Hepatocyte (in vitro differentiated cells): ENCODE measurements around the gene TEAD3. TPM values are rescaled to one million over a fixed set of nuclear protein-coding genes. Genes with fewer than 3 reads are reported as not detected.

Source experiments
- DNase-seq: peaks from one replicate; pipeline ENCODE4 v3.0.0-alpha.2; 2016; ENCODE audit warnings: low spot score
- H2AFZ ChIP-seq: fragments of 200-600 bp; sonication (generic); 2 replicates; pipeline ENCODE4 v1.6.0; 2016; ENCODE audit warnings: antibody characterized with exemption, mild to moderate bottlenecking
- H3K27ac ChIP-seq: fragments of 200-600 bp; sonication (generic); 2 replicates; pipeline ENCODE4 v1.5.1; 2016; ENCODE audit warnings: mild to moderate bottlenecking
- H3K27me3 ChIP-seq: fragments of 200-600 bp; sonication (generic); 2 replicates; pipeline ENCODE4 v1.6.1; 2016
- H3K36me3 ChIP-seq: fragments of 200-600 bp; sonication (generic); replicated peaks from 2 replicates; pipeline ENCODE4 v1.5.1; 2016; ENCODE audit warnings: low read depth; ENCODE audit not compliant: insufficient read depth
- H3K4me1 ChIP-seq: fragments of 200-600 bp; sonication (generic); 2 replicates; pipeline ENCODE4 v1.5.1; 2016; ENCODE audit warnings: mild to moderate bottlenecking, moderate library complexity; ENCODE audit not compliant: insufficient read depth
- H3K4me2 ChIP-seq: fragments of 200-600 bp; sonication (generic); 2 replicates; pipeline ENCODE4 v1.6.0; 2016
- H3K4me3 ChIP-seq: fragments of 200-600 bp; sonication (generic); 2 replicates; pipeline ENCODE4 v1.5.1; 2016; ENCODE audit warnings: mild to moderate bottlenecking
- H3K79me2 ChIP-seq: fragments of 200-600 bp; sonication (generic); 2 replicates; pipeline ENCODE4 v1.6.0; 2017; ENCODE audit warnings: mild to moderate bottlenecking
- H3K9me2 ChIP-seq: fragments of 200-600 bp; sonication (generic); replicated peaks from 2 replicates; pipeline ENCODE4 v1.6.0; 2017; ENCODE audit warnings: mild to moderate bottlenecking; ENCODE audit not compliant: insufficient read depth
- H3K9me3 ChIP-seq: fragments of 200-600 bp; sonication (generic); 2 replicates; pipeline ENCODE4 v1.5.1; 2016; ENCODE audit warnings: low read depth, mild to moderate bottlenecking
- H4K20me1 ChIP-seq: fragments of 200-600 bp; sonication (generic); 2 replicates; pipeline ENCODE4 v1.6.0; 2016; ENCODE audit warnings: mild to moderate bottlenecking; ENCODE audit not compliant: insufficient read depth, poor library complexity, severe bottlenecking
- EZH2 ChIP-seq: fragments of 200-600 bp; sonication (generic); IDR thresholded peaks from 2 replicates; pipeline ENCODE4 v1.6.1; 2016; ENCODE audit warnings: antibody characterized with exemption, mild to moderate bottlenecking, borderline replicate concordance
- EZH2phosphoT487 ChIP-seq: fragments of 200-600 bp; sonication (generic); IDR thresholded peaks from one replicate; pipeline ENCODE4 v1.6.1; 2018; ENCODE audit warnings: antibody characterized with exemption, mild to moderate bottlenecking, low read depth, moderate library complexity; ENCODE audit not compliant: unreplicated experiment, severe bottlenecking
- WGBS: methylation state at CpG from one replicate; pipeline ENCODE4 v1.1.6; 2016; ENCODE audit warnings: low lambda C conversion rate; ENCODE audit errors: missing lambda C conversion rate; 5-methylcytosine and 5-hydroxymethylcytosine counted together
- polyA plus RNA-seq: library from polyadenylated mRNA; unstranded; fragments of >200 nt; fragmentation: Nextera tagmentation; extraction: Ambion mirVana; gene quantifications from 2 replicates; pipeline ENCODE4 v1.2.1, GENCODE V29; 2016
- total RNA-seq: library from RNA; depleted of rRNA; stranded (reverse); fragments of >200 nt; gene quantifications from 2 replicates; pipeline ENCODE4 v1.2.3, GENCODE V29; 2014
- TF ChIP-seq, protein P1 (sequence below): fragments of 200-600 bp; sonication (generic); IDR thresholded peaks from 2 replicates; pipeline ENCODE4 v1.5.1; 2016; ENCODE audit warnings: antibody characterized with exemption, mild to moderate bottlenecking; ENCODE audit not compliant: poor library complexity

Gene TEAD3
- total and polyA plus RNA-seq, 2 experiments from 2014 or later: 26.3 to 33.0 TPM

DNA sequence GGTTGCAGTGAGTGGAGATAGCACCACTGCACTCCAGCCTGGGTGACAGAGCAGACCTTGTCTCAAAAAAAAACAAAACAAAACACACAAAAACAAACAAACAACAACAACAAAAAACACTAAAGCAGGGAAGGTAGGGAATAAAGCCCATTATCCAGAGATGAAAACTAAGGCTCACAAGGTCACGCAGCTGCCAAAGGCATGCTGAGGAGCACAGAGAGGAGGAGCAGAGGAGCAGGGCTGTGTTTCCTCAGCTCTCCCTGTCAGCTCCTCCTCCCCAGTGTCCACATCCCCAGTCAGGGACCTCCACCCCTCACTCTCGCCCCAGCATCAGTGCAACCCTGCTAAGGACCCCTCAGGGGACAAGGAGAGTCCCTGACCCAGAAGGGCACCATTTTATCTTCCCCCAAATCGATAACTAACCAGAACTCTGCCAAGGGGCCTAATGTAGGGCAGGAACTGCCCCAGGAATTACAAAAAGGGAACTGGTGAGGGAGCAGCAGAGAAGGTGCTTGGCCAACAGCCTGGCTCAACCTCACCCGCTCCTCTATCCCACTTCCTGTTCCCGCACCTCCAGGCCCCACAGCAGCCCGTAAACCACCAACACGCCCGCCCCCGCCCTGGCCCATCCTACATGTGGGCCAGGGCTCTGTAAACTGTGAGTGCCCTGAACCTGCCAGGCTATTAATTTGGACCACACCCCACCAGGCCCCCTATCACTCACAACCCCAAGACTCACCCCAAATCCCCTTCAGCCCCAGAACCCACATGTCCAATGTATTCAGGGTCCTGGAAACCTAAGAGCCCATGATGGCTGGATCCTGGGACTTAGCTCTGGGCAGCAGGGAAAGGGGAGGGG lies 9.0 kb downstream of the TEAD3 start:
- no peak overlapping the region for H3K4me3 ChIP-seq
- H3K4me2 ChIP-seq: peak overlapping the region; percentile 57
- peak; percentile 60 for DNase-seq
- peaks cover 95% of the 10 kb centered on the region for H3K79me2 ChIP-seq
- H3K27ac ChIP-seq: peak overlapping the region; percentile 97
- no peak overlapping the region for H2AFZ ChIP-seq
- peaks cover 80% of the 10 kb centered on the region for H3K4me1 ChIP-seq
- no peaks in the 10 kb centered on the region for H3K9me2 ChIP-seq
- H4K20me1 ChIP-seq: peaks cover 63% of the 10 kb centered on the region
- H3K36me3 ChIP-seq: no peaks in the 10 kb centered on the region
- no peaks in the 10 kb centered on the region for H3K9me3 ChIP-seq
- WGBS: 48% methylated on average over 9 of the region's 9 CpGs
- H3K27me3 ChIP-seq: no peaks in the 10 kb centered on the region
- TF ChIP-seq, protein P1, sequence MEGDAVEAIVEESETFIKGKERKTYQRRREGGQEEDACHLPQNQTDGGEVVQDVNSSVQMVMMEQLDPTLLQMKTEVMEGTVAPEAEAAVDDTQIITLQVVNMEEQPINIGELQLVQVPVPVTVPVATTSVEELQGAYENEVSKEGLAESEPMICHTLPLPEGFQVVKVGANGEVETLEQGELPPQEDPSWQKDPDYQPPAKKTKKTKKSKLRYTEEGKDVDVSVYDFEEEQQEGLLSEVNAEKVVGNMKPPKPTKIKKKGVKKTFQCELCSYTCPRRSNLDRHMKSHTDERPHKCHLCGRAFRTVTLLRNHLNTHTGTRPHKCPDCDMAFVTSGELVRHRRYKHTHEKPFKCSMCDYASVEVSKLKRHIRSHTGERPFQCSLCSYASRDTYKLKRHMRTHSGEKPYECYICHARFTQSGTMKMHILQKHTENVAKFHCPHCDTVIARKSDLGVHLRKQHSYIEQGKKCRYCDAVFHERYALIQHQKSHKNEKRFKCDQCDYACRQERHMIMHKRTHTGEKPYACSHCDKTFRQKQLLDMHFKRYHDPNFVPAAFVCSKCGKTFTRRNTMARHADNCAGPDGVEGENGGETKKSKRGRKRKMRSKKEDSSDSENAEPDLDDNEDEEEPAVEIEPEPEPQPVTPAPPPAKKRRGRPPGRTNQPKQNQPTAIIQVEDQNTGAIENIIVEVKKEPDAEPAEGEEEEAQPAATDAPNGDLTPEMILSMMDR: no peak
- no peak for TF ChIP-seq EZH2phosphoT487
- no peak for TF ChIP-seq EZH2

GRCh38 chr6:35486005-35486925 lies 10.6 kb downstream of the TEAD3 start:
- peak overlapping the region; percentile 97 for H3K27ac ChIP-seq
- peak overlapping the region; percentile 71 for H3K4me2 ChIP-seq
- no peaks in the 10 kb centered on the region for H3K27me3 ChIP-seq
- DNase-seq: peak; percentile 83
- no peaks in the 10 kb centered on the region for H3K9me2 ChIP-seq
- peaks cover 87% of the 10 kb centered on the region for H3K79me2 ChIP-seq
- no peak overlapping the region for H2AFZ ChIP-seq
- H3K4me3 ChIP-seq: no peak overlapping the region
- H3K36me3 ChIP-seq: no peaks in the 10 kb centered on the region
- 57% methylated on average over 40 of the region's 61 CpGs for WGBS
- peaks cover 50% of the 10 kb centered on the region for H4K20me1 ChIP-seq
- no peaks in the 10 kb centered on the region for H3K9me3 ChIP-seq
- peaks cover 64% of the 10 kb centered on the region for H3K4me1 ChIP-seq
- TF ChIP-seq EZH2: no peak
- no peak for TF ChIP-seq EZH2phosphoT487
- TF ChIP-seq, protein P1: no peak

DNA sequence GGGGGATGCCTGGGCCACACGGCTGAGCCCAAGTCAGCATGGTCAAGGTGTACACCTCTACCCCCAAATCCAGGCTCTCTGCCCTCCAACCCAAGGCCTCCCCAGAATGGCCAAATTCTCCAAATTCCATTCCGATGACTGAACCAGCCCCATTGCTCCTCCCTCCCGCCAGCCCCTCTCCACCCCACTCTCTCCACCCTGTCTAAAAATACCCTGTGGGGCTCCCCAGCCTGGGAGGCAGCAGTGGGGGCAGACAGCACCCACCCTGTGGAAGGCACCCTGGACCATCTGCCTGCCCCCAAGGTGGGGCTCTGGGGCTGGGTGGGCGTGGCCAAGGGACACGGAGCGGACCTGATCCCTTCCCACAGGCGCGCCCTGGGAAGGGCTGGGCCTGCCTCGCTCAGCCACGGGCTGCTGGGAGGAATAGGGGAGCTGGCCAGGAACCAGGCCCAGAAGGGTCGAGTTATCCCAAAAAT lies 11.4 kb downstream of the TEAD3 start:
- peak; percentile 60 for DNase-seq
- Histone ChIP-seq H3K27me3 (no peaks in the 10 kb centered on the region), H3K4me1 (peaks cover 55% of the 10 kb centered on the region), H2AFZ (no peak overlapping the region), H3K4me3 (no peak overlapping the region), H3K9me2 (no peaks in the 10 kb centered on the region), H3K4me2 (peak overlapping the region; percentile 71), H3K79me2 (peaks cover 79% of the 10 kb centered on the region), H3K9me3 (no peaks in the 10 kb centered on the region), H3K27ac (peak overlapping the region; percentile 97), H3K36me3 (no peaks in the 10 kb centered on the region), H4K20me1 (peaks cover 43% of the 10 kb centered on the region)
- 60% methylated on average over 11 of the region's 11 CpGs for WGBS
- TF ChIP-seq EZH2 (no peak), EZH2phosphoT487 (no peak)
- TF ChIP-seq, protein P1: no peak
